ENCODE measurements around the gene FUT6.

FUT6 gene

DNA sequence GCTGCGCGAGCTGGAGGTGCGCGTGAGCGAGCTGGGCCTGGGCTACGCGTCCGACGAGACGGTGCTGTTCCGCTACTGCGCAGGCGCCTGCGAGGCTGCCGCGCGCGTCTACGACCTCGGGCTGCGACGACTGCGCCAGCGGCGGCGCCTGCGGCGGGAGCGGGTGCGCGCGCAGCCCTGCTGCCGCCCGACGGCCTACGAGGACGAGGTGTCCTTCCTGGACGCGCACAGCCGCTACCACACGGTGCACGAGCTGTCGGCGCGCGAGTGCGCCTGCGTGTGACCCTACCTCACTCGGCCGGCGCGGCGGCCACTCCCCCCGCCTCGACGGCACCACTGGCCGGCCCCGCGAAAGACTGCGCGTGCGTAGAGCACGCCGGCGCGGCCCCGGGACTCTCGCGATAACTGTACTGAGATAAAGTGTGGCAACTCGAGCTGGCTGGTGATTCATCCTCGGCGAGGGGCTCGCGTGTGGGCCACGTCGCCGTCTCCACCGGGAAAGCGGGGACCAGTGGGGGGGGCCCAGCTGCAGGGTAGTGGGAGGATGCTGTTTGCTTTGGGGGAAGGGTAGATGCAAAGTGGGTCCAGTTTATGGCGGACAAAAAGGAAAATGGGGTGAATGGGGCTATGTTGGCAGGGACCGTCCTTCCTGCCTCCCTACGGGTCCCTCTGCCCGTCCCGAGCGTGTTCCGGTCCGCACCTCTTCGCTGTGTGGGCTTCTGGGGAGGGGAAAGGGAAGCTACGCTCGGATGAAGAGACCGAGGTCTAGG lies 11.4 kb downstream of the FUT6 start:
- peak; percentile 23 for FAIRE-seq

- FAIRE-seq, result no peak
Measured at GRCh38 chr19:5827342-5827890, 12.1 kb downstream of the FUT6 start.

DNA sequence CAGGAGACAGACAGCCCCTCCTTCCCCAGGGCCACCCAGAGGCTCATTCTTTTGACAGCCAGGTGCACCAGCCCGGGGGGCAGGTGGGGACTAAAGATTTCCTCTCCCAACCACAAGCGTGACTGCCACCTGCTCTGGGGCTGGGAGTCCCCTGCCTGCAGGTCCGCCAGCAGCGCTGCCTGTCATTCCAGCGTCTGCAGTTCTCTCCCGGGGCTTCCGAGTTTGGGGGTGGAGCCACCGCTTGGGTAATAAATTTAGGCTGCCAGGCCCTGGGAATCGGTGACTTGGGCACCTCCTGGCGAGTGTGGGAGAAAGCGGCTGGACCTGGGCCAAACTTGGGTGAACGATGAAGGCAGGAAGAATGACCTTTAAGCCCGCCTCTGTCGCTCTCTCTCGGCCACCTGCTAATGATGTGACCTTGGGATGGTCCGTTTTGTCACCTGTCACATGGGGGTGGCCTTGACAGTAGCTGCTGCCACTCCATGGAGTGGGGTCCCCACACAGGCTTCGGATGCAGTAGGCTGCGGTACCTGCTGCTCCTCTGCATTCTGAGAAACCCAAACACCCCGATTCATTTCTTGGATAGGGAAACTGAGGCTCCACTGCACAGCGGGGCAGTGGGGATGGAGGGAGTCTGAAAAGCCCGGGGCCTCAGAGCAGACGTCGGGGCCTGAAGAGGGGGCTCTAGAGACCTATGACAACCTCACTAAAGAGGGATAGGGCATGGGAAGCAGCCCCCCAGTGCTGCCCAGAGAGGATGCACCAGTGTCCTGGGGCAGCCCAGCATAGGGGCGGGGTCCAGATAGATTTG lies 12.8 kb downstream of the FUT6 start:
- FAIRE-seq, result no peak

DNA sequence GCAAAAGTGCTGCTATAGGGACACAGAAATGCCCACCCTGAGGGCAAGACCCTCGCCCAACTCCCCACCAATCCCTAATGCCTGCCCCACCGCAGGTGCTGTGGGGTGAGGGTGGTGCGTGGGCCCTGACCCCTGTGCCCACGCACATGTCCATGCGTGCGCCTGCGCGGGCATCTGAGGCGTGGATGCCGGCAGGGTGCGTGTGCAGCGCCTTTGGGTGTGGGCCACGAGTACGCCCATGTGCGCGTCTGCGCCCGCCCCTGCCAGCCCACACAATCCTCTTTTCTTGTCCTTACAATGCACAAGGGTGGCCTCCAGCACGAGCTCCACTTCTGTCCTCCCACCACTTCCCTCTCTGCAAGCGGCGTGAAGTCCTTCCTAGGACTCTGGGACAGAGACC lies 14.3 kb downstream of the FUT6 start:
- FAIRE-seq, result no peak

GRCh38 chr19:5824751-5825150 lies 14.8 kb downstream of the FUT6 start:
- no peak for FAIRE-seq

- FAIRE-seq, result no peak
Measured at GRCh38 chr19:5823579-5824281, 15.8 kb downstream of the FUT6 start.

GRCh38 chr19:5822181-5822844 lies 17.2 kb downstream of the FUT6 start:
- FAIRE-seq, result no peak

- no peak for FAIRE-seq
Measured at GRCh38 chr19:5821521-5822180, 17.9 kb downstream of the FUT6 start.

DNA sequence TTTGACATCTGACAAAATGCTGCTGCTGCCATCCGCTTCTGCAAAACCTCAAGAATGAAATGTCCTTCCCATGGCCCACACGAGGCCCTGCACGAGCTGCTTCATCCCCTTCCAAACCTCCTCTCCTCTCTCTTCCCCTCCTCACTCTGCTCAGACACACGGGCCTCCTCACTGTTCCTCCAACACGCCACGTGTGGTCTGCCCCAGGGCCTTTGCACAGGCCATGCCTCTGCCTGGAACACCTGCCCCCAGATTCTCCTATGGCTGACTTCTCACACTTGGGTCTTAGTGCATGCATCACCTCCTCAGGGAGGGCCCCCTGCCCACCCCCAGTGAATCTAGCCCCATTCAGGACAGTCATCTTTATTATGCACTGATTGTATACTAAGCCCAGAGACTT lies 18.7 kb downstream of the FUT6 start:
- FAIRE-seq, result no peak

- FAIRE-seq, result no peak
Measured at GRCh38 chr19:5818594-5818993, 20.9 kb downstream of the FUT6 start.

DNA sequence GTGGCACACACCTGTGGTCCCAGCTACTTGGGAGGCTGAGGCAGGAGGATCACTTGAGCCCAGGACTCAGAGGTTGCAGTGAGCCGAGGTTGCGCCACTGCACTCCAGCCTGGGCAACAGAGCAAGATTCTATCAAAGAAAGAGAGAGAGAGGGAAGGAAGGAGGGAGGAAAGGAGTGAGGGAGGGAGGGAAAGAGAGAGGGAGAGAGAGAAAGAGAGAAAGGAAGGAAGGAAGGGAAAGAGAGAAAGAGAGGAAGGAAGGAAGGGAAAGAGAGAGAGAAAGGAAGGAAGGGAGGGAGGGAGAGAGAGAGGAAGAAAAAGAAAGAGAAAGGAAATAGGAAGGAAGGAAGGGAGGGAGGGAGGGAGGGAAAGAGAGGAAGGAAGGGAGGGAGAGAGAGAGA lies 22.3 kb downstream of the FUT6 start:
- FAIRE-seq, result no peak

DNA sequence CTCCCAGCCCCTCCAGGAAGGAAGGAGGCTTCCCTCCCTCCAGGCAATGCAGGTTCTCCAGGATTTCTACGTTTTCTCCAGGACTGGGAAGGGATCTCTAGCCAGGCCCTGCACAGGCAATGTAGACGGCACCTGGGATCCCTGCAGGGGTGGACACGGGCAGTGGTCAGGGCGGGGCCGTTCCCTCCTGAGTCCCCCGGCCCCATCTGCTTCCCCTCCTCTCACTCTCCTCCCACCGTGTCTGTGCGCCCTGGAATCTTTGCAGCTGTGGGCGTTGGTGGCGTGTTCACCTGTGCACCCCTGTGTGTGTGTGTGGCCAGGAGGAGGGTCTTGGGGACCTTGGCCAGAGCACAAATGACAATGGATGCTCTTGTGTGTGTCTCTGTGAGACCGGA lies 24.7 kb downstream of the FUT6 start:
- FAIRE-seq, result no peak

DNA sequence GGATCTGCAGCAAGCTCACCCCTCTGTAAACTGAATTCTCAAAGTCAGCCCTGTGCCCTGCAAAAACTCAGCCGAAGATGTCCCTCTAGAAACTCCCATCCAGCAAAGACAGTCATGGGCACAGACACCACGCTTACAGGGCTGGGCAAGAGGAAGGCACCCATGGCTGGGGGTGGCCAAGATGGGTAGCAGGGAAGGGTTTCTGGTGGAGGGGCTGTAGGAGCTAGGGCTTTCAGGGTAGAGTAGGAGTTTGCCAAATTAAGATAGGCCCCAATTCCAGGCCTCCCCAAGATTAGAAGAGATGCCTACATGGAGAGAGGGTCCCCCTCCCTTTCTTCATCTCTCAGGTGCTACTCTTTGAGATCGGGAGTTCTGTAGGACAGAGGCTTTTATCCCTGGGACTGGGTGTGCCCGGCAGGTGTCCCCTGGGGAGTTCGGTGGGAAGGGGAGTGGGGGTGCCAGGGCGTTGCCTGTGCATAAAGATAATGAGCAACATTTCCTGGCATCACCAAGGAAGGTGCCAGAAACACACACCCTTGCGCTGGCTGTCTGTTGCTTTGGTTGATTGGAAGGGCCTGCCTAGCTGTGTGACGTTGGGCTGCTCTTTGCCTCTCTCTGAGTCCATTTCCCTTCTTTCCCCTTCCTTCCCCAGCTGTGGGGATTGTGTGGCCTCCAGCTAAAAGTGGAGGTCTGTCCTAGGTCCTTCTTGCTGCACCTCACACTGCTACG lies 25.2 kb downstream of the FUT6 start:
- no peak for FAIRE-seq

DNA sequence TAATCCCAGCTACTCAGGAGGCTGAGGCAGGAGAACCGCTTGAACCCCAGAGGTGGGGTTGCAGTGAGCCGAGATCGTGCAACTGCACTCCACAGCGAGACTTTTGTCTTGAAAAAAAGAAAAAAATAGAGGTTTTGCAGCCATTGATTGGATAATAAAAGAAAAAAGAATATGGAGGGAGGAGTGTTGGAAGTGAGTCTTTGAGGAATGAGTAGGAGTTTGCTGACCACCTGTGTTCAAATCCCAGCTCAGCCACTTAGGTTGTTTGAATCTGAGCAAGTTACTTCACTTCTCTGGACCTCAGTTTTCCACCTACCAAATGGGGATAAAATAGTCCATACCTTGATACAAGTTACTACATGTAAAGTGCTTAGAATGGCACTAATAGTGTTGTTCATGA lies 28.4 kb downstream of the FUT6 start:
- FAIRE-seq, result no peak

- FAIRE-seq, result no peak
Measured at GRCh38 chr19:5809469-5809868, 30.0 kb downstream of the FUT6 start.

DNA sequence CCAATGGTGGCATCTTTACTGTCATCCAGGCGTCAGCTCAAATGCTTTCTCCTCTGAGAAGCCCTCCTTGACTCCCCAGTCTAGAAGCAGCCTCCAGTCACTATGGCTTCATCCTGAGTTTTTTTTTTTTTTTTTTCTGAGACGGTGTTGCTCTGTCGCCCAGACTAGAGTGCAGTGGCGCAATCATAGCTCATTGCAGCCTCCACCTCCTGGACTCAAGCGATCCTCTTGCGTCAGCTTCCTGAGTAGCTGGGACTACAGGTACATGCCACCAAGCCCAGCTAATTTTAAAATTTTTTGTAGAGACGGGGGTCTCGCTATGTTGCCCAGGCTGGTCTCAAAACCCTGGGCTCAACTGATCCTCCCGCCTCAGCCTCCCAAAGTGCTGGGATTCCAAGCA lies 30.4 kb downstream of the FUT6 start:
- no peak for FAIRE-seq

DNA sequence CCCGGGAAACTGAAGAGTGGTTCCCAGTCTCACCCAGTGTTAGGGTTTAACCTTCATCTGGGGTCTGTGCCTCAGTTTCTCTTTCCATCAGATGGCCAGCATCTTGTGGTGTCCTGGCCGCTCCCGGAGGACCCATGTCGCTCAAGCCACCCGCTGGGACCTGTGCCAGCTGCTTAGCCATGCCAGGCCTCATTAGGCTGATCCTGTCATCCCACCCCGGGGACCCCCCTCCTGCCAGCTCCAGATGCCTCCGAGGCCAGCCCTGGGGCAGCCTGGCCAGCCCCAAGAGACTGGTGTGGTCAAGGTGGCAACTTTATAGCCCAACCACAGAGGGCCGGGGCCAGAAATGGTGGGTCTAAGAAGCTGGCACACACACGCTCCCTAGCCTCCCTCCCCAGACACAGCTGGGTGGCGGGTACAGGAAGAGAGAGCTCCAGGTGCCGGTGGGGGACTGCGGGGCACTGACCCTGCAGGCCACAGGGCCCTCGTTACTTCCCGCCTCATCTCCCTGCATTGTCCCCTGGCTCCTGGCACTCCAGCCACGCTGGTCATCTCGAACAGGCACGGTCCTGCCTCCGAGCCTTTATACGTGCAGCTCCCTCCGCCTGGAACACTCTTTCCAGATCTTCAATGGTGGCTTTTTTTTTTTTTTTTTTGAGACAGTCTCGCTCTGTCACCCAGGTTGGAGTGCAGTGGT lies 31.2 kb downstream of the FUT6 start:
- FAIRE-seq, result no peak

GRCh38 chr19:5806905-5807304 lies 32.6 kb downstream of the FUT6 start:
- FAIRE-seq, result no peak

GRCh38 chr19:5806133-5806489 lies 33.4 kb downstream of the FUT6 start:
- no peak for FAIRE-seq

DNA sequence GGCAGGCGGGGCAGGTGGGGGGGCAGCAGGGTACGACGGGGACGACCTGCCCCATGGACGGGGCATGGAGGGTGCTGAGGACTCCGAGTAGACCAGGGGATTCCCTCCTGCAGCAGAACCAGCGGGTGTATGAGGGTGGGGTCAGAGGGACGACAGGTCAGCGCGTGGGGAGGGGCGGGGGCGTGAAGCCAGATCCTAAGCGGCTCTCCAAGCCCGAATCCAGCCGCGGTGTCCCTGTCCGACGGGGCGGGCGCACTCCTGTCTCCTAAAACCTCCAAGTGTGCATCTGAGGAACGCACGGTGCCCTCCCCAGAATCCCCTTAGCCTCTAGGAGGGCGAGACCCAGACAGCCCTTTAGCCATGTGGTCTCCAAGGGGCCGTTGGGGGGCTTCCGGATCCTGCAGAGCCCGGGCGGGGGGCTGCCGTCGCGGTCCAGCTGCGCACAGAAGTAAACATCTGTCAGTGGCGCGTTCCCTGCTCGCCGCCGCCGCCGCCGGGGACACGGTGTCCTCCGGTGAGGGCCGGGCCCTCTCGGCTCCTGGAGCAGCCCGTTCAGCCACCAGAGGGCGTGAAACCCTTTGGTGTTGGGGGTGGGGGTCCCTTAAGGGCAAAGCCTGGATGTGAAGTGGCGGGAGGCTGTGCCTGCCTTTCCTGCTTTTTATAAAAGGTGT lies 33.9 kb downstream of the FUT6 start:
- FAIRE-seq, result peak; percentile 34
